BLaER1 treated with 17β-estradiol and CSF1 and Interleukin-3, amounts not matched to agents 10 nM and 100 nM (cell line): ENCODE measurements around the gene DCAF11.

Source experiments
- H3K27ac ChIP-seq, 11 experiments: shearing (Covaris generic); formaldehyde crosslinking; 2 replicates each; pipeline ENCODE4 v1.8.1; 2022
- H3K27me3 ChIP-seq, 11 experiments: shearing (Covaris generic); formaldehyde crosslinking; 2 replicates each; pipeline ENCODE4 v1.8.1; 2022
- H3K36me3 ChIP-seq, 11 experiments: shearing (Covaris generic); formaldehyde crosslinking; 2 replicates each; pipeline ENCODE4 v1.8.1; 2022
- H3K4me1 ChIP-seq, 10 experiments: shearing (Covaris generic); formaldehyde crosslinking; 2 replicates each; pipeline ENCODE4 v1.8.1; 2022
- H3K4me2 ChIP-seq, 11 experiments: shearing (Covaris generic); formaldehyde crosslinking; 2 replicates each; pipeline ENCODE4 v1.8.1; 2022
- H3K4me3 ChIP-seq, 10 experiments: shearing (Covaris generic); formaldehyde crosslinking; 2 replicates each; pipeline ENCODE4 v1.8.1; 2022
- H3K9ac ChIP-seq, 11 experiments: shearing (Covaris generic); formaldehyde crosslinking; 2 replicates each; pipeline ENCODE4 v1.8.1; 2022
- H3K9me3 ChIP-seq, 11 experiments: shearing (Covaris generic); formaldehyde crosslinking; replicated peaks in 1 of 11; 2 replicates each; pipeline ENCODE4 v1.8.1; 2022
- H4K20me1 ChIP-seq, 11 experiments: shearing (Covaris generic); formaldehyde crosslinking; 2 replicates each; pipeline ENCODE4 v1.8.1; 2022
- Cebpa-rat ChIP-seq, 11 experiments: shearing (Covaris generic); IDR thresholded peaks; 2 replicates each; pipeline ENCODE4 v1.8.1; 2022

DCAF11 gene

DNA sequence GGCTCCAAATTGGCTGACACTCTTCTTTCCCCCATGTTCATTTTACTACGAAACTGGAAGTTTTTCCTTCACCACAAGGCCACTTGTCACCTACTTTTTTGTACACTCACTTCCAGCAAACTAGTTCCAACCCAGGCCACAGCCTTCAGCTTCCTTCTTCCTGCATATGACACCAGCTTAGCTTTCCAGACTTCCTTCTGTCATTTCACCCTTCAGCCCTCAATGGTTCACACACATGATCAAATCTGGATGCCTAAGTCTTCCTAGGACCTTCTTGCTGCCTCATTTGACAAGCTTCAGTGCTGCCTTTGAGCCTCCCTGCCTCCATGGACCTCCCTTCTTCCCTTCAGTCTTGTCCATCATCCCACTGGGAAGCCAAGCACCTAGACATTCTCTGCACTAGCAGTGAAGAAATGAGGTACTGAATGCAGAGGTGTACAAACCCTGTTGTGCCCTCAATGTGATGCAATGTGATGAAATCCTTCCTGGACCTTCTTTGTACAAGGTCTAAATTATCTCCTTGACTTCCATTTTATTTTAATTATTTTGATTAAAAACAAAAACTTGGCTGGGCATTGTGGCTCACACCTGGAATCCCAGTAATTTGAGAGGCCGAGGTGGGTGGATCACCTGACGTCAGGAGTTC, 53.0 kb downstream of the DCAF11 start:
- no peak for TF ChIP-seq Cebpa-rat (IDR thresholded peaks at IDR 0.05)
- H3K4me1 ChIP-seq: peaks cover 19 to 76% (median 31%) of the 10 kb centered on the region in 10 experiments
- peaks cover 0 to 61% (median 1%) of the 10 kb centered on the region in 11 experiments; a peak in 8 of 22 replicates for H4K20me1 ChIP-seq
- peak overlapping the region in 4 of 11 experiments; percentile 17 to 67 (median 54); a peak in 6 of 22 replicates for H3K27ac ChIP-seq
- peaks cover 7 to 27% (median 22%) of the 10 kb centered on the region in 11 experiments; a peak in 21 of 22 replicates for H3K27me3 ChIP-seq
- H3K36me3 ChIP-seq: peaks cover 42 to 88% (median 68%) of the 10 kb centered on the region in 11 experiments
- H3K9ac ChIP-seq: peak overlapping the region in 1 of 11 experiments; percentile 30; a peak in 1 of 22 replicates
- H3K4me2 ChIP-seq: peak overlapping the region in 4 of 11 experiments; percentile 18 to 100 (median 71); a peak in 5 of 22 replicates
- H3K9me3 ChIP-seq: no peaks in the 10 kb centered on the region
- H3K4me3 ChIP-seq: no peak overlapping the region

DNA sequence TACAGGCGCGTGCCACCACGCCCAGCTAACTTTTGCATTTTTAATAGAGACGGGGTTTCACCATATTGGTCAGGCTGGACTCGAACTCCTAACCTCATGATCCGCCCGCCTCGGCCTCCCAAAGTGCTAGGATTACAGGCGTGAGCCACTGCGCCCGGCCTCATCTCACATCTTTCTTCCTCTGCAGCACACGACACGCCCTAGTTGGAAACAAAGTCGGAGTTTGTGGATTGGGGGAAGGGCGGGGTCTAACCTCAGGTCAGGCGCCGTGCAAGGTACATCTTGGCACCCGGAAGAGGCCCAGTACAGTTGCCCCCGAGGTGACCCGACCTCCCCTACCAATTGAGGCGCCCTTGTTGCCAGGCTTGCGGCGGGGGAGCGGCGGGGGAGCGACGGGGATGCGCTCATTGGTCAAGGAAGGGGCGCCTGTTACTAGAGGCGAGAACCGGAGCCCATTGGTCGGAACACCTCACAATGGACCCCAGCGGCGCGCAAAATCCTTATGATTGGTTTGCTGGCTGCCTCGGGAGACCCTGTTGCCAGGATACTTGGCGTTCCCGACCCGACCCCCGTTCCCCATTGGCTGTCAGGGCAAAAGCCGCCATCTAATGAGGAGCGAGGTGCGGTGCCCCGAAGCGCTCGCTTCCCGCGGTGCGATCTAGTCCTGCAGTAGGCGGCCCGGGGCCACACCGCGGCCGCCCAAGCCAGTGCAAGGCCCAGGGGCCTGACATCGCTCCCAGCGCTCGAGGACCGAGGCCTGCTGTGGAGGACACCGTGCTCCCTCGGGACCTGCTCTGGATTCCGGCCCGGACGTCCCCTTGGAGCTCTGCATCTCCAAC, 57.1 kb downstream of the DCAF11 start, which contains the start of gene REC8:
Gene REC8 (plus strand): TSS at position 659 of the 839 bp plus-strand sequence. CDS start 473 bp downstream, outside the sequence.
- Histone ChIP-seq H3K36me3 (peaks cover 6 to 88% (median 35%) of the 10 kb centered on the region in 11 experiments), H3K27ac (peak within 1 kb of the TSS in 2 of 11 experiments; percentile 18 to 35; a peak in 2 of 22 replicates), H3K27me3 (peaks cover 7 to 28% (median 24%) of the 10 kb centered on the region in 11 experiments; a peak in 21 of 22 replicates), H3K9me3 (no peaks in the 10 kb centered on the region), H3K4me2 (peak within 1 kb of the TSS; percentile 63 to 91 (median 78)), H3K4me1 (peaks cover 17 to 38% (median 26%) of the 10 kb centered on the region in 10 experiments), H3K4me3 (peak within 1 kb of the TSS in 8 of 10 experiments; percentile 41 to 65 (median 54); a peak in 16 of 20 replicates), H3K9ac (peak within 1 kb of the TSS in 8 of 11 experiments; percentile 6 to 50 (median 34); a peak in 10 of 22 replicates), H4K20me1 (peaks cover 0 to 37% (median 0%) of the 10 kb centered on the region in 11 experiments; a peak in 5 of 22 replicates)
- TF ChIP-seq Cebpa-rat (IDR thresholded peaks at IDR 0.05): no peak

DNA sequence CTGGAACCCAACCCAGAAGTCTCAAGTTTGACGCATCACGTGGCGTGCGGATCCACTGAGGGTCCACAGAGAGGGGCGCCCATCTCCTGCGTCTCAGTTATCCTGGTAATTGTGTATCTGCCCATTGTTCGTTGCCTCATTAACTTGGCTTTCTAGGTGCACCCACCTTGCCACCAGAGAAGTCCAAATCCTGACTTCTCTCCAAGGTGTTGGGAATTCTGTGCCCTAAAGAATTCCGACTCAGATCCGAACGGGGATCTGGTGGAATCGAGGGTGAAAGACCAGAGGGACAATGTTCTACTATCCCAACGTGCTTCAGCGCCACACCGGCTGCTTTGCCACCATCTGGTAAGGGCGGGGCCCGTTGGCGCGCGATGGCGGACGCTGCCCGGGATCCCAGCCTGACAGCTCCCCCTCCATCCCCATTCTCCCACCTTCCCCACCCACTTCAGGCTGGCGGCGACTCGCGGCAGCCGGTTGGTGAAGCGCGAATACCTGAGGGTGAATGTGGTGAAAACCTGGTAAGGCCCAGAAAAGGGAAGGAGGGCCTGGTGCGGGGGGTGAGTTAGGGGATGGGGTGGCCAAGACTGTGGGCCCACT, 57.8 kb downstream of the DCAF11 start:
- Histone ChIP-seq H3K27me3 (peaks cover 7 to 28% (median 24%) of the 10 kb centered on the region in 11 experiments; a peak in 21 of 22 replicates), H3K4me1 (peaks cover 17 to 30% (median 22%) of the 10 kb centered on the region in 10 experiments), H3K9me3 (no peaks in the 10 kb centered on the region), H3K27ac (no peak overlapping the region; a peak in 1 of 22 replicates), H3K4me2 (peak overlapping the region; percentile 63 to 91 (median 78); a peak in 21 of 22 replicates), H3K36me3 (peaks cover 11 to 89% (median 35%) of the 10 kb centered on the region in 11 experiments), H3K4me3 (peak overlapping the region in 8 of 10 experiments; percentile 41 to 65 (median 54); a peak in 15 of 20 replicates), H4K20me1 (peaks cover 0 to 38% (median 0%) of the 10 kb centered on the region in 11 experiments; a peak in 8 of 22 replicates), H3K9ac (peak overlapping the region in 7 of 11 experiments; percentile 6 to 50 (median 33); a peak in 7 of 22 replicates)
- no peak for TF ChIP-seq Cebpa-rat (IDR thresholded peaks at IDR 0.05)

DNA sequence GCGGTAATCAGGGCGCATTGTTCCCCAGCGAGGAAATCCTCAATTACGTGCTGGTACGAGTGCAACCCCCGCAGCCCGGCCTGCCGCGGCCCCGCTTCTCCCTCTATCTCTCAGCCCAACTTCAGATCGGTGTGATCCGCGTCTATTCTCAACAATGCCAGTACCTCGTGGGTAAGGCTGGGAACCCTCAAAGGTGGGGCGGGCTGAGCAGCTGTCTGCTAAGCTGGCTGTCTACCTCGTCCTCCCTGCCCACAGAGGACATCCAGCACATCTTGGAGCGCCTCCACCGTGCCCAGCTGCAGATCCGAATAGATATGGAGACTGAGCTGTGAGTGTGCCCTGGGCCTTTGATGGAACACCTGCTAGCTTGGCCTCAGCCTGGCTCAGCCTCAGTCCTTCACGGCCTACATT, 58.3 kb downstream of the DCAF11 start:
- H3K27me3 ChIP-seq: peaks cover 7 to 28% (median 24%) of the 10 kb centered on the region in 11 experiments; a peak in 21 of 22 replicates
- no peaks in the 10 kb centered on the region for H3K9me3 ChIP-seq
- H3K4me3 ChIP-seq: peak overlapping the region in 1 of 10 experiments; percentile 65; a peak in 3 of 20 replicates
- H3K36me3 ChIP-seq: peaks cover 9 to 89% (median 34%) of the 10 kb centered on the region in 11 experiments
- TF ChIP-seq Cebpa-rat (IDR thresholded peaks at IDR 0.05): no peak
- no peak overlapping the region for H3K27ac ChIP-seq
- no peak overlapping the region for H3K9ac ChIP-seq
- peaks cover 0 to 42% (median 2%) of the 10 kb centered on the region in 11 experiments; a peak in 8 of 22 replicates for H4K20me1 ChIP-seq
- H3K4me1 ChIP-seq: peaks cover 17 to 26% (median 20%) of the 10 kb centered on the region in 10 experiments
- peak overlapping the region in 6 of 11 experiments; percentile 76 to 91 (median 82); a peak in 10 of 22 replicates for H3K4me2 ChIP-seq
